ENCODE measurements around the gene SH3TC1.

Gene SH3TC1

DNA sequence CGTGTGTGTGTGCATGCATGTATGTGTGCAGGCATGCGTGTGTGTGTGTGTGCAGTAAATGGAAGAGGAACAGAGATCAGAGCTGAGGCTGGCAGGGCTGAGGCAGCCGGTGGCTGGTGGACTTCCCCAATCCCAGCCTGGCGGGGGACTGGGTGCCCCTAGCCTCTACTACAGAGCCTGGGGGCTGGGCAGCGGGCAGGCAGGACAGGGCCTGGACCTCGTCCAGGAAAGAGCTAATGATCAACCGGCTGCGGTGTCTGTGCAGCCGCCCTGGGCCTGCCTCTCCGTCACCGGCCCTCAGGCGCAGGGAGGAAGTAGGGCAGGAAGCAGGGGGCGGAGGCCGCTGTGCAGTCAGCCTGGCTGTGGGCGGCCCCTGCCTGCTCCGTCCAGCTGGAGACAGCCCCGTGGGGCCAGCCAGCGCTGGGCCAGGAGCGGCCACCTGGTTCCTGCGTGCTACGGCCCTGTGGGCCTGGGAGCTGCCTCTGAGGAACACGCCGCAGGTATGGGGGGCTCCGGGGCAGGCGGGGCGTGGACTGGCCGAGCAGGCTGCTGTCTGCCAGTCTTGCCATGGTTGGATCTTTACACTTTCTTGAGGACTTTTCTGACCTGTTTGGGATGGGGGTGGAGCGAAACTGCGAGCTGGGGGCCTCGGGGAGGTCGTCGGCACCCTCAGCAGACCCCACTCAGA lies at the start of gene SH3TC1:
SH3TC1 (plus strand) TSS at position 385 of the 688 bp plus-strand sequence. CDS start 5,905 bp downstream, outside the sequence.
- peak; percentile 22 to 50 (median 30) for DNase-seq

- no peak for DNase-seq
These were observed 49.4 kb upstream of the SH3TC1 start for GRCh38 chr4:8149664-8150063.

- DNase-seq, result no peak
These were observed 48.7 kb upstream of the SH3TC1 start for GRCh38 chr4:8150152-8151090.

- no peak for DNase-seq
These were observed 47.9 kb upstream of the SH3TC1 start for GRCh38 chr4:8151165-8151650.

DNA sequence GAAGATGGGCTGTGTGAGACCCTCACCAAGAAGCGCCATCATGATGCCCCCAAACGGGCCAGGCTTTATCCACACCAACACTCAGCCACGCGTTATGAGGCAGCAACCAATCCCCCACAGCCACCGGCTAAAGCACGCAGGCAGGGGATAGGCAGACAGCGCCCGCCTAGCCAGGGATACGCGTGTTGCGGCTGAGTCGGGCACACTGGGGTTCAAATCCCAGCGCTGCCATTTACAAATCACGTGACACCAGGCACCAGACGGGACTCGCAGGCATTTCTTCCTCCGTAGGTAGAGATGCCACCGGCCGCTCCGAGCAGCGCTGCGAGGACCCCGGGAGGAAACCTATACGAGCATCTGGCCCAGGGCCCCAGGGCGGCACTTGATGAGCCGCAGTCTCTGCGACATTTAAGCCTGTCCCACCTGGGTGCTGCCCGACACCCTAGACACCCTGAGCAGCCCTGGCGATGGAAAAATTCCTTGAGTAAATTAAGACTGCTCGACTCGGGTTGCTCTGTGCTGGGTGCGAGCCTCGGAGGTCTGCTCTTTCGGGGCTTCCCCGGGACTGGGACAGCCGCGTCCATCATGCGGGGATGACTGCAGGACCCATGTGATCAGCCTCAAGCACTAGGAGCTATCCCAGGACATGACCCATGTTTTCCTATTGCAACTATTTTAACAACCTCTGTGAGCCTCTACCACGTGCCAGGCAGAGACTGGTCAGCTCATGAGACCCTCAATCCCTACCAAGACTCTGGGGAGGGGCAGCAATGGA lies 46.8 kb upstream of the SH3TC1 start:
- no peak for DNase-seq

DNA sequence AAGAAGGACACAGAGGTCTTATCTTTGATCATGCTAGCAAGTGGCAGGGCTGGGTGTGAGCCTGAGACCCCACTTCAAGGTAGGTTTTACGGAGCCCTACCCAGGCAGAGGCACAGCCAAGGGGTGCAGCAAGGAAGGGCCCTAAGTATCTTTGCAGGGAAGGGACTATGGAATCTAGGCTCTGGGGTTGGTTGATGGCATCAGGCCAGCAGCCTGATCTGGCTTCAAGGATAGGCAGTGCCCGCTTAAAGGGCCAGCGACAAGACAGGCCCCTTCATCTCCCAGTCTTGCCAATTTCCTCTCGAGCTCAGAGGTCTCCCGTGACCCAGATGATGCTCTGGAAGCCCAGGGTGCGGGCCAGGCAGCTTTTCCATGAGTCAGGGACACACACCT lies 46.2 kb upstream of the SH3TC1 start:
- DNase-seq, result no peak

DNA sequence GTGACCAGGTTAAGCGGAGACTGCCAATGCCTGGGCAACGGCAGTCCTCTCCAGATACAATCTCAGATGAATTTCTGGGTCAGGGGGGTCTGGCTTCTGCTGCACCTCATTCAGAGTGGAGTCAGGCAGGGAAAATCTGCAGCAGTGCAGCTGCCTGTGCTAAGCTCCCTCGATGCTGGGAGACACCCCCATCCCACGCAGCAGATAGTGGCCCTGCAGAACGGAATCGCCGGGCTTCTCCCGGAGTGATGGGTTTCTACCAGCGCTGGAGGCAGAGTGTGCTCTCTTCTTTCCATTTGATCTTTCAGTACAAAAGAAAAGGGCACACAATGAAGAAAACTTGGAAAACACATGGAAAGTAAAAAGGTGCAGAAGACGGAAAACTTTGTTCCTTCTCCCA lies 45.6 kb upstream of the SH3TC1 start:
- no peak for DNase-seq

DNA sequence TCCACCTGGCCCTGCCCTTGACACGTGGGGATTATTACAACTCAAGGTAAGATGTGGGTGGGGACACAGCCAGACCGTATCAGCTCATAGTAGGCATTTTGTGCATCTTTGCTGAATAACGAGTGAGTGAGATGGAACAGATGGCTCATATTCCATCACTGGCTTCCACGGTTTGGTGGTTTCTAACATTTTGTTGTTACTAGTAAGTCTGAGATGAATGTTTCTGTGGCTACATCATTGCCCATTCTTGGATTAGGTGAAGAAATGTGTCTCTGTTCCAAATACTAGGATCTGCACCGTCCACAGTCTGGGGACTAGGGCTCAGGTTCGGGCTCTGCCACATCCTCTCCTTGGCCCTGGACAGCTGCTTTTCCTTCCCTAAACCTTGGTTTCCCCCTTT lies 44.0 kb upstream of the SH3TC1 start:
- DNase-seq, result no peak

DNA sequence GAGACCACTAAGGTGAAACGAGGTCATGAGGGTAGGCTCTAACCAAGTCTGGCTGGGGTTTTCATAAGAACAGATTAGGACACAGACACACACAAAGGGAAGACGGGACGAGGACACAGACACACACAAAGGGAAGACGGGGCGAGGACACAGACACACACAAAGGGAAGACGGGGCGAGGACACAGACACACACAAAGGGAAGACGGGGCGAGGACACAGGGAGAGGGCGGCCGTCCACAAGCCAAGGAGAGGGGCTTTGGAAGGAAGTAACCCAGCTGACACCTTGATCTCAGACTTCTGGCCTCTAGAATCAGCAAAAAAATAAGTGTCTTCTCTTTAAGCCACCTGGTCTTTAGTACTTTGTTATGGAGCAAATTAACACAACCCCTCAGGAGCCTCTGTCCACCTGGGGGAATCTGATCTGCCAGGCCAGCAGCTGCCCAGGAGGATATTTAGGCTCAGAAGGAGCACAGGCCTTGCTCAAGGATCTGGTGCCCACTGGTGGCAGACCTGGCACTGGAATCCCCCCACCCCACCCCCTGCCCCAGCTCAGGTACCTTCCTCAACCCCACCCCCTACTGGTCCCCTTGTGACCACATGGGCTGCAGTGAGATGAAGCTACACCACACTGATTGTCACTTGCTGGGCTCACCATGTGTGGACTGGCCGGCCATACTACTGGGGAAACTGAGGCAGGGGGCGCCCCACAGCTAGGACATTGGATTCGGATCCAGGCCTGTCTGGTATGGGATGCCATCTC lies 43.2 kb upstream of the SH3TC1 start:
- DNase-seq, result no peak

GRCh38 chr4:8156617-8157016 lies 42.5 kb upstream of the SH3TC1 start:
- DNase-seq, result no peak

DNA sequence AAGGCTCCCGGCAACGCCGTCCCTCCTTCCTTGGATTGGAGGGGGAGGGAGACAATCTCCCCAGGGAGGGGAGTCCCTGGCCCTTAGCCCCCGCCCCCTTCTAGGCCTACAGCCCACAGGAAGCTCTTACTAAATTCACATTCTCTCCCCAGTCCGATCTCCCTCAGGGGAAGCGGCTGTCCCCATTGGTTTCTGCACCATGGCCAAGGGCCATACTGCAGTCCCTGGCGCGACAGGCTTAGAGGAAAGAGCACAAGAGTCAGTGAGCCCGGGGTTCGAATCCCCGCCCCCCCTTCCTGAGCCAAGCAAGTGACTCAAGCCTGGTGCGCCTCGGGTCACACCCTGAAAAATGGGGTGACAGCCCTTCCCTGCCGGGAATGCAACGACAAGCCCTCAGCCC lies 41.6 kb upstream of the SH3TC1 start:
- no peak for DNase-seq

GRCh38 chr4:8157944-8158709 lies 41.0 kb upstream of the SH3TC1 start:
- DNase-seq, result no peak

DNA sequence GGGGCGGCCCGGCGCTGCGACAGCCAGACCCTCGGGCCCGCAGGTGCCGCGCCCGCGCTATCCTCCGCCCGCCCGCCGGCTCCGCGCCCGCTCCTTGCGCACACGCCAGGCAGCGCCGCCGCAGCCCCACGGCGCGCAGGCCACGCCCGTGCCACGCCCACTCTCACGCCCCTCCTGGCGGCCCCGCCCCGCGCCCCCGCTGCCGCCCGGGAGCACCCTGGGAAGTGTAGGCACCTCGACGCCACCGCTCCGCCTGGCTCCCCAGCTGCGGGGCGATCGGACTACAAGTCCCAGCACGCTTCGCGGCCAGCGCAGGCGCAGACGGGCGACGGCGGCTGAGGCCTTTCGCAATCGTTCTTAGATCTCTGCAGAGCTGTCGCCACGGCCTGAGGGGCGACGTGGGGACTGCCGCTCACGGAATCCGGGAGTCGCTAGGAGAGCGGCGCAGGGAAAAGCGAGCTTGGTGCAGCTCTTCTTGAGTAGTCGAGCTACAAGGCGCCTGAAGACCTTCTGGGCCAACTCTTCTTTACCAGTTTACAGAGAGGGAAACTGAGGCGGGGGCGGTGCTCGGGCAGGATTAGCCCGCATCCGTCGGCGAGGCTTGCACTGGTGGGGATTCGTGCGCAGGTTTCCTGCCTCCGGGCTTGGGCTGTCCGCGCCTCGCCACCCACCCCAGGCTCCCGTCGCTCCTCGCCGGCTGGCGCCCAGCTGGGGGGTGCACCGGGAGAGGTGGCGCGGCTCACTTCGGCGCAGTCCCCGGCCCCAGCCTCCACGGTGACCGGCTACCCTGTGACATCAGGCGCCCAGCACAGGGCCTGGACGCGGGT lies 40.2 kb upstream of the SH3TC1 start, which contains the start of gene ABLIM2:
ABLIM2 (minus strand) TSS at position 104 of the 827 bp plus-strand sequence. CDS start 124 bp downstream, outside the sequence.
- DNase-seq, result peak; percentile 96 to 98 (median 98)

DNA sequence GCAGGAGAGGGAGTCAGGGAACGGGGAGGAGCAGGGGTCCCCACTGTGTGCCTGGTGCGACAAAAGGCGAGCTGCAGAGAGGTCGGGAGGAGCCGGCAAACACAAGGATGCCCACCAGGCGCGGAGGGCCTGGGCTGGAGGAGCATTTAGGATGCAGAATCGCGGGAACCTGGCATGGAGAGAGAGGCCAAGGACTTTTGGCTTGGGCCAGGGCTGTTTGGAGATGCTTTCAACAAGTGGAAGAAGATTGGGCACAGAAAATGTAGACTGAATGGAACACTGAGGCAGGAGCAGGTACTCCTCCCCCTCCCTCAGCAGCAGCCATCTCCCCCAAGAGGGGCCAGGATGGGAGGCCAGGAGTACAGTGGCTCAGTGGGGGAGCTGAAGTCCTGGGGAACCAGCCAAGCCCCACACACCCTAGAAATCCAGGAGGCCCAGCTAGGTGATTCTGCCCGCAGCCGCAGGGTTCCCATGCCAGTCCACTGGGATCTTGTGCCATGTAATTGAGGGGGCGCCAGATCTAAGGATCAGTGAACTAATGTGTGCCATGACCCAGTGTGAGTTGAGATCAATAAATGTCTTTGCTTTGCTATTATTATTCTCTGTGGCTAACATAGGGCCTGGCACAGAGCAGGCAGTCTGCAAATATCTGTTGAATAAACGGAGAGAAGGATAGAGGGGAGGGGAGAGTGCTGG lies 39.4 kb upstream of the SH3TC1 start:
- DNase-seq, result no peak

GRCh38 chr4:8160233-8160560 lies 38.9 kb upstream of the SH3TC1 start:
- DNase-seq, result no peak

GRCh38 chr4:8160572-8160971 lies 38.5 kb upstream of the SH3TC1 start:
- no peak for DNase-seq

GRCh38 chr4:8162625-8163024 lies 36.5 kb upstream of the SH3TC1 start:
- DNase-seq, result no peak

- no peak for DNase-seq
These were observed 36.1 kb upstream of the SH3TC1 start for GRCh38 chr4:8163026-8163425.

- DNase-seq, result no peak
These were observed 35.5 kb upstream of the SH3TC1 start for GRCh38 chr4:8163436-8164193.

All from activated CD4-positive, CD25-positive, alpha-beta regulatory T cell (primary cell).